Fibroblast of lung (primary cell): Measurements from ENCODE around the gene SWT1. TPM values are rescaled to one million over a fixed set of nuclear protein-coding genes. Genes with fewer than 3 reads are reported as not detected.

Source experiments
- DNase-seq, 2 donors: peaks; one replicate each; pipeline versions ENCODE4 v3.0.0 to v3.0.0-alpha.2; 2010; ENCODE audit warnings: low read depth in 2 of 2
- H2AFZ ChIP-seq: 2 replicates; pipeline ENCODE4 v1.5.1; 2012; ENCODE audit warnings: low read length, control low read depth, inconsistent platforms
- H3K27ac ChIP-seq: 2 replicates; pipeline ENCODE4 v1.5.1; 2011; ENCODE audit warnings: low read length, control low read depth; ENCODE audit not compliant: insufficient read depth
- H3K27me3 ChIP-seq: 2 replicates; pipeline ENCODE4 v1.5.1; 2011; ENCODE audit warnings: mild to moderate bottlenecking, low read length; ENCODE audit not compliant: control insufficient read depth, insufficient read depth
- H3K36me3 ChIP-seq: 2 replicates; pipeline ENCODE4 v1.5.1; 2011; ENCODE audit warnings: low read length; ENCODE audit not compliant: control insufficient read depth, insufficient read depth
- H3K4me1 ChIP-seq: 2 replicates; pipeline ENCODE4 v1.5.1; 2011; ENCODE audit warnings: low read length; ENCODE audit not compliant: control insufficient read depth, insufficient read depth; ENCODE audit errors: extremely low read depth
- H3K4me2 ChIP-seq: 2 replicates; pipeline ENCODE4 v1.5.1; 2011; ENCODE audit warnings: low read length, control low read depth; ENCODE audit not compliant: insufficient read depth; ENCODE audit errors: extremely low read depth
- H3K4me3 ChIP-seq, 4 experiments: fragments of 200-600 bp in 1 of 4; sonication (generic) in 1 of 4; replicated peaks in 1 of 4; 2 replicates each; pipeline ENCODE4 v1.5.1; 2011 to 2016; ENCODE audit warnings: low read length in 4 of 4, low read depth in 3 of 4, mild to moderate bottlenecking in 3 of 4, control low read depth in 2 of 4, inconsistent platforms in 1 of 4, mixed read lengths in 1 of 4; ENCODE audit not compliant: insufficient read depth in 1 of 4; ENCODE audit errors: control extremely low read depth in 1 of 4
- H3K79me2 ChIP-seq: 2 replicates; pipeline ENCODE4 v1.5.1; 2012; ENCODE audit warnings: mild to moderate bottlenecking, low read length, inconsistent platforms; ENCODE audit not compliant: control insufficient read depth, insufficient read depth
- H3K9ac ChIP-seq: 2 replicates; pipeline ENCODE4 v1.5.1; 2011; ENCODE audit warnings: mild to moderate bottlenecking, low read length, control low read depth; ENCODE audit not compliant: insufficient read depth
- H3K9me3 ChIP-seq: 2 replicates; pipeline ENCODE4 v1.5.1; 2012; ENCODE audit warnings: low read depth, low read length; ENCODE audit not compliant: control insufficient read depth, insufficient read depth
- H4K20me1 ChIP-seq: 2 replicates; pipeline ENCODE4 v1.5.1; 2011; ENCODE audit warnings: low read length; ENCODE audit not compliant: control insufficient read depth, insufficient read depth; ENCODE audit errors: extremely low read depth
- CTCF ChIP-seq, 2 donors: IDR thresholded peaks in 1 of 2; conservative IDR thresholded peaks in 1 of 2; 1 replicate in 1 of 2; 2 replicates in 1 of 2; pipeline ENCODE4 v1.5.1; 2011 to 2012; ENCODE audit warnings: low read length in 2 of 2, control low read depth in 1 of 2, inconsistent platforms in 1 of 2, low read depth in 1 of 2, mild to moderate bottlenecking in 1 of 2
- EZH2 ChIP-seq: IDR thresholded peaks from 2 replicates; pipeline ENCODE4 v1.5.1; 2012; ENCODE audit warnings: low read length, control low read depth, mild to moderate bottlenecking; ENCODE audit errors: missing control alignments
- polyA plus RNA-seq, 2 donors: library from polyadenylated mRNA; depleted of rRNA in 1 of 2; stranded (reverse) in 1 of 2; unstranded in 1 of 2; fragments of >200 nt; gene quantifications; 2 replicates each; pipeline ENCODE4 v1.2.1, GENCODE V29; 2011 to 2012; ENCODE audit warnings: missing spikeins in 1 of 2
- total RNA-seq: library from RNA; depleted of rRNA; stranded (reverse); fragments of >200 nt; gene quantifications from 2 replicates; pipeline ENCODE4 v1.2.1, GENCODE V29; 2014

SWT1 gene
- total and polyA plus RNA-seq, 2 donors (not counting 1 experiment from before 2014, with no cell fraction given): 3.4 to 8.4 TPM

- H3K4me2 ChIP-seq: peak overlapping the region; percentile 93
- peak overlapping the region; percentile 97 for H3K9ac ChIP-seq
- H3K36me3 ChIP-seq: no peaks in the 10 kb centered on the region
- DNase-seq: peak; percentile 49 to 70
- peak overlapping the region; percentile 82 to 94 (median 91) for H3K4me3 ChIP-seq
- H3K4me1 ChIP-seq: peaks cover 6% of the 10 kb centered on the region
- TF ChIP-seq EZH2 (no peak), CTCF (conservative IDR thresholded peaks at IDR 0.05 in 1 of 2, IDR thresholded peaks at IDR 0.05 in 1 of 2; ENCODE audit: low read depth in 1 of 2, low read length in 2 of 2) (no peak)
- no peaks in the 10 kb centered on the region for H3K27me3 ChIP-seq
- peaks cover 8% of the 10 kb centered on the region for H3K79me2 ChIP-seq
- H4K20me1 ChIP-seq: no peaks in the 10 kb centered on the region
- H3K9me3 ChIP-seq: no peaks in the 10 kb centered on the region
- peak overlapping the region; percentile 79 for H2AFZ ChIP-seq
- peak overlapping the region; percentile 95 for H3K27ac ChIP-seq
Measured at GRCh38 chr1:185155600-185156287, 1.2 kb upstream of the SWT1 start.

- Histone ChIP-seq H3K9ac (peak overlapping the region; percentile 97), H3K4me2 (peak overlapping the region; percentile 93), H3K27me3 (no peaks in the 10 kb centered on the region), H4K20me1 (no peaks in the 10 kb centered on the region), H3K36me3 (no peaks in the 10 kb centered on the region), H3K27ac (peak overlapping the region; percentile 95), H3K4me3 (peak overlapping the region; percentile 82 to 94 (median 91)), H3K4me1 (peaks cover 6% of the 10 kb centered on the region), H3K79me2 (peaks cover 8% of the 10 kb centered on the region), H3K9me3 (no peaks in the 10 kb centered on the region), H2AFZ (peak overlapping the region; percentile 79)
- TF ChIP-seq CTCF (conservative IDR thresholded peaks at IDR 0.05 in 1 of 2, IDR thresholded peaks at IDR 0.05 in 1 of 2; ENCODE audit: low read depth in 1 of 2, low read length in 2 of 2): no peak
- TF ChIP-seq EZH2: no peak
- peak in 1 of 2 donors; percentile 38 for DNase-seq
Measured at GRCh38 chr1:185156288-185156853, 596 bp upstream of the SWT1 start.

GRCh38 chr1:185157599-185158412 is 839 bp downstream of the SWT1 start:
- no peaks in the 10 kb centered on the region for H3K9me3 ChIP-seq
- peak overlapping the region; percentile 68 for H3K9ac ChIP-seq
- peak overlapping the region; percentile 95 for H3K27ac ChIP-seq
- peak overlapping the region; percentile 92 for H3K4me2 ChIP-seq
- no peaks in the 10 kb centered on the region for H3K36me3 ChIP-seq
- no peaks in the 10 kb centered on the region for H3K27me3 ChIP-seq
- peak; percentile 6 to 8 for DNase-seq
- H3K79me2 ChIP-seq: peaks cover 8% of the 10 kb centered on the region
- no peaks in the 10 kb centered on the region for H4K20me1 ChIP-seq
- peak overlapping the region; percentile 82 to 94 (median 91) for H3K4me3 ChIP-seq
- TF ChIP-seq EZH2 (no peak), CTCF (conservative IDR thresholded peaks at IDR 0.05 in 1 of 2, IDR thresholded peaks at IDR 0.05 in 1 of 2; ENCODE audit: low read depth in 1 of 2, low read length in 2 of 2) (no peak)
- H3K4me1 ChIP-seq: peaks cover 6% of the 10 kb centered on the region
- peak overlapping the region; percentile 99 for H2AFZ ChIP-seq
